OCI-LY7 (cell line): ENCODE results near the gene TASL.

Source experiments
- CTCF ChIP-seq: fragments of 200-600 bp; sonication (generic); conservative IDR thresholded peaks from 2 replicates; pipeline ENCODE4 v1.5.1; 2014; ENCODE audit warnings: mild to moderate bottlenecking, antibody characterized with exemption, low read length, moderate library complexity, mixed read lengths
- EZH2phosphoT487 ChIP-seq: fragments of 200-600 bp; sonication (generic); IDR thresholded peaks from 2 replicates; pipeline ENCODE4 v1.6.1; 2018; ENCODE audit warnings: low read depth, borderline replicate concordance, mild to moderate bottlenecking, mixed run types, antibody characterized with exemption, low read length, moderate library complexity, mixed read lengths

- TF ChIP-seq CTCF (no peak), EZH2phosphoT487 (no peak)
These were observed 39.3 kb downstream of the TASL start for GRCh38 chrX:30538271-30538670.
